HG03575 (cell line): ENCODE data around the gene LSM14A.

Experiments
- ATAC-seq: cut with Tn5 transposase; IDR thresholded peaks from one replicate; pipeline ENCODE4 v1.9.1; 2021; ENCODE audit not compliant: unreplicated experiment, insufficient number of reproducible peaks, low FRiP score; ENCODE audit errors: extremely low read depth

Gene LSM14A

DNA sequence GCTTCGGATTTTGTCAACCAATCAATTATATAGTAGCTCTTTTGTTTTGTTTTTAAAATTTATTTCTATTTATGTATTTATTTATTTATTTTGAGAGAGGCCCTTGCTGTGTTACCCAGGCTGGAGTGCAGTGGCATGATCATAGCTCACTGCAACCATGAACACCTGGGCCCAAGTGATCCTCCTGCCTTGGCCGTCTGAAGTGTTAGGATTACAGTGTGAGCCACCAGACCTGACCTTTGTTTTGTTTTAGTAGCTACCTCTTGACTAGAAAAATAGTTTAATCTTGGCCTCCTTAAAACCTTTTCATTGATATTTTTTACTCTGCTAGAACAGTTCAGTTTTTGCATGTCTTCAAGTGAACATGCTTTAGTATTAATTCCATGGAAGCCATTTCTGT lies 97.2 kb downstream of the LSM14A start:
- ATAC-seq, result no peak

GRCh38 chr19:34269968-34270621 lies 97.8 kb downstream of the LSM14A start:
- no peak for ATAC-seq

DNA sequence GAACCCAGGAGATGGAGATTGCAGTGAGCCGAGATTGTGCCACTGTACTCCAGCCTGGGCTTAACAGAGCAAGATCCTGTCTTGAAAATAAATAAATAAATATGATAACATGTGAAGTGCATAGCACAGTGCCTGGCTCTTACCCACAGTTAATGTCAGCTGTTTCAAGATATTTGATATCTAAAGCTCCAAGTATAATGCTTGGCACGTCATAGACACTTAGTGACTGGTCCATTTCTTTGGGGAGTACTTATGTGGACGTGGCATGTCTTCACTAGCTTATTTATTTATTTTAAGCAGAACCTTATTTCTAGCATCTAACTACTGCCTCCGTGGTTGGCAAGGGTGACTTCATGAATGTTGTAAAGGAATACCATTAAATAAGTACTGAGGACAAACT lies 100.8 kb downstream of the LSM14A start:
- no peak for ATAC-seq

DNA sequence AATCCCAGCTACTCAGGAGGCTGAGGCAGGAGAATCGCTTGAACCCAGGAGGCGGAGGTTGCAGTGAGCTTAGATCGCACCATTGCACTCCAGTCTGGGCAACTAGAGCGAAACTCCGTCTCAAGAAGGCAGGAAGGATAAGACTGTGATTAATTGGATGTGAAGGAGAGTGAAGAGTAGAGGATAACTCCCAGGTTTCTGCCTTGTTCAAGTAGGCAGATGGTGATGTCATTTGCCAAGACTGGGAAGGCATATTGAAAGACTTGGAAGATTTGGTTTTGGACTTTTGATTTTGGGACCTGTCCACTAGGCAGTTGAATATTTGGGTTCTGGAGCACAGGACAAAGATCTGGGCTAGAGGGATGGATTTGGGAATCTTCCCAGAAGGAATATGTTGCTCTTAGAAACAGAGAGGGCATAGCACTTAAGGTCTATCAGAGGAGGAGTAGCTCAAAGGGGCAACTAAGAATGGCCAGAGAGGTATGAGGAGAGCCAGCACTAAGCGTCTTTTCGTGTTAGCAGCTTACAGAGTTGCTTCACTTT lies 102.1 kb downstream of the LSM14A start:
- no peak for ATAC-seq

- no peak for ATAC-seq
These were observed 102.7 kb downstream of the LSM14A start for GRCh38 chr19:34274827-34275625.

DNA sequence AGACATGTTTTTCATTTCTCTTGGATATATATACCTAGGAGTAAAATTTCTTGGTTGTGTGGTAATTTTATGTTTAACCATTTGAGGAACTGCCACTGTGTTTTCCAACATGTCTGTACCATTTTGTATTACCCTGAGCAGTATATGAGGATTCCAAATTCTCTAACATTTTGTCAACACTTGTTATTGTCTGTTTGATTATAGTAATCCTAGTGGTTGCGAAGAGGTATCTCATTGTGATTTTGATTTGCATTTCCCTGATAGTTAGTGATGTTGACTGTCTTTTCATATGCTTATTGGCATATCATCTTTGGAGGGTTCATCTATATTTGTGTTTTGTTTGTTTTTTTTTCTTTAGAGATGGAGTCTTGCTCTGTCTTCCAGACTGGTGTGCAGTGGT lies 103.4 kb downstream of the LSM14A start:
- no peak for ATAC-seq

DNA sequence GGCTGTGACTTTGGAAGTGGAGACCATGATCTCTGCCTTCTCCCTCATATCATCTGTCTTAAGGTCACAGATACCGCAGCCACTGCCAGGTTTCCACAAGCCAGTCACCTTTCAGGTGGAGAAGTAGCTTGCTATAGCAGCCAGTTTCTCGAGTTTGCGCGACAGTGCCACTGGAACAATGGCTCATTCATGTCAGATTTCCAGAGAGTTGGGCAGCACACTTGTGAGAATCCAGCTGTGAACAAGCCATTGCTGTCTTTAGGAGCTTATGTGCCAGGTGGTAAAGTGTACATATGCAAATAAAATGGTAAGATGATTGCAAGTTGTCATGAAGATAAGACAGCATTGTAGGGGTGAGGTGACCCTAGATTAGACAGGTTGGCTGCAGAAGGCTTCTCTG lies 104.3 kb downstream of the LSM14A start:
- ATAC-seq, result no peak

DNA sequence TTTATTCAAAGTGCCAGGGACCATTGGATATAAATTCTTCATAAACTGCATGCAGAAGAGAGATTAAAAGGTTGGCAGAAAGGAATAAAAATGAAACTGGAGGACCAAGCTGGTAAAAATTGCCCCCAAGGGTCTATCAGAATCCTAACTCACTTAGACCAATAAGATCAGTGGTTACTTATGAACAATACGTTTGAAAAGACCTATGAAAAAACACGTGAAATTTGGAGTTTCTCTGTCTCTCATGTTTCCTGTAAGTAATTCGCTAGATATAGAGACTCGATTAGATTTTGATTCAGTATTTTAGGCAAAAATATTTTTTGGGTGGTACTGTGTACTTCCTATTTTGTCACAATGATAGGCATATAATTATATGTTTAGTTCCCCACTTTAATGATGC lies 104.9 kb downstream of the LSM14A start:
- no peak for ATAC-seq

GRCh38 chr19:34278783-34279182 lies 106.5 kb downstream of the LSM14A start:
- ATAC-seq, result no peak
